GM12865 (cell line): ENCODE results near the gene GPSM1.

Experiments used
- DNase-seq: peaks from one replicate; pipeline ENCODE4 v3.0.0; 2010; ENCODE audit warnings: low read depth
- H3K4me3 ChIP-seq: 2 replicates; pipeline ENCODE4 v1.5.1; 2011; ENCODE audit warnings: mild to moderate bottlenecking, low read depth, low read length, control low read depth
- TF ChIP-seq, protein P1 (sequence below): IDR thresholded peaks from 2 replicates; pipeline ENCODE4 v1.5.1; 2011; ENCODE audit warnings: low read length, control low read depth, low read depth, inconsistent platforms; ENCODE audit not compliant: insufficient read depth; ENCODE audit errors: missing control alignments

The GPSM1 gene

DNA sequence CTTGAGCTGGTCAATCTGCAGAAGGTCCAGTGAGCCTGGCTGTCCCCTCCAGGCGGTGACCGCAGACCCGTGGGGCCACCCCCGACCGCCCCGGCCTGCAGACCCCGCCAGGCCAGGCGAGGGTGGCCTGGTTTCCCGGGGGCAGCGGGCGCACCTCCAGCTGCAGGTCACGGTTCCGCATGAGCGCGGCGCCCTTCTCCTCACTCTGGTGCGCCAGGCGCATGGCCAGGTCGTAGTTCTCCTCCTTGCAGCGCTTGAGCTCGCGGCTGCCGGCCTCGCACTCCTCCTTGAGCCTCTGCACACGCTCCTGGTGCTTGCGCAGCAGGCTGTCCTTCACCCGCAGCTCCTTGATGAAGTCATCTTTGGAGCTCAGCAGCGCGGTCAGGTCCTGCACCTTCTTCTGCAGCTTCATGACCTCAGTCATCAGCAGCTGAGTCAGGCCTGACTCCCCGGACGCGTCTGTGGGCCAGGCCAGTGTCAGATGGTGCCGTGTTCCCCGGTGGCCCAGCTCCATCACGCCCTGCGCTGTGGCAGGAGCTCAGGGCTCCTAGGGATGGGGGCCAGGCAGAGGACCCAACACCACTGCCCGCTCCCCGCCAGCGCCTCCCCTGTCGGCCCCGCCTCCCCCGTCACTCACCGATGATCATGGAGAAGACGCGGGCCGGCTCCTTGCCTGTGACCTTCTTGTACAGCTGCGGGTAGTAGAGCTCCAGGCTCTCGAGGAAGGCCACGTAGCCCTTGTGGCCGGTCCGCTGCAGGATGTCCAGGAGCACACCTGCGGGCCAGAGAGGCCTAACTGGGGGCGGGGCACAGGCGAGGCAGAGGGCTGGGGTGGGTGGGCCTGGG is 43.6 kb downstream of the GPSM1 start:
- no peak overlapping the region for H3K4me3 ChIP-seq
- no peak for DNase-seq
- TF ChIP-seq, protein P1, sequence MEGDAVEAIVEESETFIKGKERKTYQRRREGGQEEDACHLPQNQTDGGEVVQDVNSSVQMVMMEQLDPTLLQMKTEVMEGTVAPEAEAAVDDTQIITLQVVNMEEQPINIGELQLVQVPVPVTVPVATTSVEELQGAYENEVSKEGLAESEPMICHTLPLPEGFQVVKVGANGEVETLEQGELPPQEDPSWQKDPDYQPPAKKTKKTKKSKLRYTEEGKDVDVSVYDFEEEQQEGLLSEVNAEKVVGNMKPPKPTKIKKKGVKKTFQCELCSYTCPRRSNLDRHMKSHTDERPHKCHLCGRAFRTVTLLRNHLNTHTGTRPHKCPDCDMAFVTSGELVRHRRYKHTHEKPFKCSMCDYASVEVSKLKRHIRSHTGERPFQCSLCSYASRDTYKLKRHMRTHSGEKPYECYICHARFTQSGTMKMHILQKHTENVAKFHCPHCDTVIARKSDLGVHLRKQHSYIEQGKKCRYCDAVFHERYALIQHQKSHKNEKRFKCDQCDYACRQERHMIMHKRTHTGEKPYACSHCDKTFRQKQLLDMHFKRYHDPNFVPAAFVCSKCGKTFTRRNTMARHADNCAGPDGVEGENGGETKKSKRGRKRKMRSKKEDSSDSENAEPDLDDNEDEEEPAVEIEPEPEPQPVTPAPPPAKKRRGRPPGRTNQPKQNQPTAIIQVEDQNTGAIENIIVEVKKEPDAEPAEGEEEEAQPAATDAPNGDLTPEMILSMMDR: no peak

DNA sequence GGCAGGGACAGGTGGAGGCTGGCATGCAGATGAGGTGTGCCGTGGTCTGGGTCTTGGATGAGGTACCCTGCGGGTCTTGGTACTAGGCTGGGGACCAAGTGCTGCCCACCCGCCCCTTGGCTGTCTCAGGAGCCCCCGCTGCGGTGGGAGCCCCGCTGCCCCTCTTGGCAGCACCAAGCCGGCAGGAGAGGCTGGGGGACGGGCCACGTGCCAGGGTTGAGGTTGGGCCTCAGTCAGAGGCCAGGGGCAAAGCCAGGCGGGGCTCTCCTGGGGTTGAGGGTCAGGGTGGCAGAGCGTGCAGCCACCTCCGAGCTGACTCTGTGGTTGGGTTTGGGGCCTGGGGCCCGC is 44.2 kb downstream of the GPSM1 start:
- DNase-seq: no peak
- TF ChIP-seq, protein P1: no peak
- no peak overlapping the region for H3K4me3 ChIP-seq

DNA sequence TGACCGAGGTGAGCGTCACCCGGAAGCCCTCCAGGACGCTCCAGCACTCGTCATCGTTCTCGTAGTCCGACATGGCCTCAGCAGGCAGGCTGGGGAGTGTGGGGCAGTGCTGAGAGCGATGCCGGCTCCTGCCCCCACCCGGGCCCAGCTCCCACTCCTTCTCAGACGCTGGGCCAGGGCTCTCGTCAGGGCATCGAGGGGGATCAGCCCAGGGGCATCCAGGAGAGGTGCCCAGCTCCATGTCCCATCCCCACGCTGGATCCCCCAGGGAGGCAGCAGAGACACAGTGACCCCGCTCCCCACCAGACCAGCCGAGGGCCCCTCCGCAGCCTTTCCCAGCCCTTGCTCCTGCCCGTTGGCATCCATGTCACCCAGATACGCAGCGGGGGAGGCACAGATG is 44.7 kb downstream of the GPSM1 start:
- H3K4me3 ChIP-seq: no peak overlapping the region

DNA sequence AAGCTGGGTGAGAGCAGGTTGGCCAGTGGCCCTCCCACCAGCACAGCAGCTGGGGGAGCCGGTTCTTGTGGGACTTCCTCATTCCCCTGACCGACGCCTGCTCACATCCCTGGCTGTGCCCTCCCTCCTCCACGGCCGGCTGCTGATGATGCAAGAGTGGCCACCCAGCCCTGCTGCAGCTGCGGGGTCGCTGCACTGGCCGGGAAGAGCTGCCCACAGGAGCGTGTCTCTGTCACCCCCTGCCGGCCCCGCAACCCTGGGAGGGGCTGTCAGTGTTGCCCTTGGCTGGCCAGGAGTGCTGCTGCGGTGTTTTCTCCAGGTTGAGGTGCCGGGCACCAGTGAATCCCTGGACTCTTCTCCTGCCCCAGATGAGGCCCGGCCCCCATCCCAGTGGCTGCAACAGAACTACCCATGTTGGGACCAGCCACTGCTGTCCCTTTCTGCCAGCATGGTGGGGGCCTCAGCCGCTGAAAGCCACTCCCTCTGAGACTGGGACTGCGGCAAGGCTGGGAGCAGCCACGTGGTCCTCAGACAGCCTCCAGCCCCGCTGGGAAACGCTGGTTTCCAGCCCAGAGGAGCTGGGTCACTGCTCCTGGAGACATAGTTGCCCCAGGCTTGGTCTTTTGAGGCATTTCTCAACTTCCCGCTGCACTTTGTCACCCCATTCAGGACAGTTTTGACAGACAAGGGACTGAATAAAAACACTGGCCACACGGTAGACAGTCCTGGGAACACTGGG is 45.4 kb downstream of the GPSM1 start:
- TF ChIP-seq, protein P1: no peak
- no peak for DNase-seq
- peak overlapping the region; percentile 44 for H3K4me3 ChIP-seq

More for the DNA sequence above, 44.7 kb downstream of the GPSM1 start:
- TF ChIP-seq, protein P1: no peak
- DNase-seq: no peak

DNA sequence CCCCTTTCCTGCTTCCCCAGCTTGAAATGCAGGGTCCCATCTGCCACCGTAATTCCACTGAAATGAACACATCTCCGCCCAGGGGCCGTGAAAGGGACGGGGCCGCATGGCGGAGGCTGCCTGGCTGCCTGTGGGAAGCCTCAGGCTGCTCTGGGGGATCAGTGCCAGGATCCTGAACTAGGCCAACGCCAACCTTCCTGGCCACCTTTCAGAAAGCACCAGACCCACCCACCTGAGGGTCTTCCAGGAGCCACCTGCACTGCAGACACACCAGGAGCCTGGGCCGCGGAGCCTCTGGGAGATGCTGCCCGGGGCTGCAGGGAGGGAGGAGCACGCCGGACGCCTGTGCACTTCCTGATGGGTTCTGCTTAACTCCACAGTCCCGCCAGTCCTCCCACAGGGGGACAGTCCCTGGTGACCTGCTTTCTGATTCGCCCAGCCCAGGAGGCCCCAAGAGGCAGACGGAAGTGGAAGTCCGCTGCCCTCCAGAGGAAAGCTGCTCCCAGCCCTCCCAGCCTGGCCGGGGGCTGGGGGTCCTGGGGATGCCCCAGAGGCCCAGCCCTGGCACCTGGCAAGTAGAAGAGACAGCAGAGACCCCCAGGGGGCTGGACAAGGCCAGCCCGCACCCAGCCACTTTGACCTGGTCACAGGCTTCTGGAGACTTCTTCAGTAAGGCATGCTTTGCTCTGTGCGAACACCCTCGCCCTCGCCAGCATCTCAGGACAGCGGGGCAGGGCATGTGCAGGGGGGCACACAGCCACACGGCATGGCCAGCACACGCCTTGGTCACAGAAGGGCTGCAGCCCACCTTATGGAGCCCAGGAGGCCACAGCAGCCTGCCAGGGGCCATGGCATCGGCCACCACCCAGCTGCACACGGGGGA is 46.2 kb downstream of the GPSM1 start, which contains the start of gene CARD9:
TSS of gene CARD9 (minus strand) at position 370 of the 883 bp plus-strand sequence. CDS start 1,591 bp downstream, outside the sequence.
- DNase-seq: no peak
- peak within 1 kb of the TSS; percentile 44 for H3K4me3 ChIP-seq

DNA sequence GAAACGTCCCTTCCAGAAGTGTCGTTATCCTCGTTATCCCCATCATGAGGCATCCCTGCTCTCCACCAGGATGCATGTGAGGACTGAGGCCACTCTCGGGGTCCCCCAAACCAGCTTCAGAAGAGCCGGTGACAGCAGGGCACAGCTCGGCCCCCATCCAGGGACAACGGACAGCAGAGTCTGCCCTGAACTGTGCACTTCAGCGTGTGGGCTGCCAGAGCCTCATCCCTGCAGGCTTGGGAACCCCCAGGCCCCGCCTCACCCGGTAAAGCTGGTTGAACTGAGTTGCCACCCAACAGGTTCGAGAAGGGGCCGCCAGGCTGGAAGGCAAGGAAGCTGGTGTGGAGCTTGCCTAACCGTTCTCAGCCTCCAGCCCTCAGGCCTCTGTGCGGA is 46.8 kb downstream of the GPSM1 start:
- TF ChIP-seq, protein P1: no peak
- H3K4me3 ChIP-seq: no peak overlapping the region
- DNase-seq: no peak

More for the DNA sequence above, 46.2 kb downstream of the GPSM1 start, which contains the start of gene CARD9:
- TF ChIP-seq, protein P1: no peak
